Epidermal melanocyte (primary cell): ENCODE data around the gene CSH2.

ENCODE experiments used
- DNase-seq: peaks from one replicate; pipeline ENCODE4 v3.0.0; 2011; ENCODE audit warnings: low spot score; ENCODE audit not compliant: insufficient read length

The CSH2 gene

DNA sequence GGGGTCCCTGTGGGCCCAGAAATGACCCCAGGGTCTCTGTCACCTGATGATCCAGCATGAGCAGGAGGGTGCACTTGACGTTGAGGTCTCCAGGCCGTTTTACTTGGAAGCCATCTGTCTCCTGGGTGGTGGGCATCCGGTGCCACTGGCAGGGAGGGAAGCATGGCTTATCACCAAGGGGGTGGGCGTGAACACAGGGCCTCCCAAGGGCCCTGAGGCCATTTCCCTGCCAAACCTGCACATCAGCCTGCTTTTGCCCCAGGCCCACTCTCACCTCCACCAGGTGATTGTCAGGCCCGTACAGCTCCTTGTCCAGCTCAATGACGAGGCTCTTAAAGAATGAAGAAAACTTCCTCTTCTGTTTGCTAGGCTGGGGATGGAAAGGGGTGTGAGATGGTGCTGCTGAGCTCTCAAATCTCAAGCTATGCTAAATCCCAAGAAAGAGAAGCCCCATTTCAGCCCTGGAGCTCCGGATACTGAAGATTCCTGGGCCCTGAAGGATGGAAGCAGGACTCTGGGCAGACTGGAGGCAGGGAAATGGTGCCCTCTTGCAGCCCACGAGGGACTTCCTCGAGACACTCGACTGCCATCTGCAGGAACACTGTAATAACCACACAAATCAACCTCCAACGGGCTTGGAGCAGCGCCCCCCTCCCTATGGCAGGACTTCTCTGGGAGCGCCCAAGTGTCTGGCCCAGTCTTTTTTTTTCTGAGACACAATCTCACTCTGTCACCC lies 38.9 kb downstream of the CSH2 start:
- peak; percentile 38 for DNase-seq

DNA sequence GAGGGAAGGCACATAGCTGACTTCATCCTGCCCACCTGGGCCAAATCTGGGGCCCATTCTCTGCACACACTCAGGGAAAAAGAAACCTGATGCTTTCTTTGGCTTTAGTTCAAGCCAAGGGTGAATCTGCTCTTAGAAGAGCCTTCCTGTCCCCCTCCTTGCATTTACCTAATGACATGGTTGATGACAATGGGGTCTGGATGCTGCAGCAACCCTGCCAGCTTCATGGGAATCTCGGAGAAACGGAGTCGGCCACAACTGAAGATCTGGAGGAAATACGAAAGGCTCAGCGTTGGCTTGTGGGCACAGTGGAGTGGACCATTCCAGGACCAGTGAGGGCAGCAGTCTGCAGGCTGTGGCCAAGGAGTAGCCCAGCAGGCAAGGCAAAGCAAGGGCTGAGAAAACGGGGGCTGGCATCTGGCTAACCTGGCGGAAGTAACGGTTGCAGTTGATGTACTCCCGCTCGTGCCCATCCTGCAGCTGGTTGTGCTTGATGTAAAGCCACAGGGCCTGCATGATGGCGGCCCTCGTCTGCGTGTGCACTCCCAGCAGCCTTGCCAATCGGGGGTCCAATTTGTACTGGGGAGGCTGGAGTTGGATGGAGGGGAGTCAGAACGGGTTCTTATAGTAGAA lies 39.6 kb downstream of the CSH2 start:
- no peak for DNase-seq

- no peak for DNase-seq
Measured at GRCh38 chr17:63833026-63833740, 40.3 kb downstream of the CSH2 start.

DNA sequence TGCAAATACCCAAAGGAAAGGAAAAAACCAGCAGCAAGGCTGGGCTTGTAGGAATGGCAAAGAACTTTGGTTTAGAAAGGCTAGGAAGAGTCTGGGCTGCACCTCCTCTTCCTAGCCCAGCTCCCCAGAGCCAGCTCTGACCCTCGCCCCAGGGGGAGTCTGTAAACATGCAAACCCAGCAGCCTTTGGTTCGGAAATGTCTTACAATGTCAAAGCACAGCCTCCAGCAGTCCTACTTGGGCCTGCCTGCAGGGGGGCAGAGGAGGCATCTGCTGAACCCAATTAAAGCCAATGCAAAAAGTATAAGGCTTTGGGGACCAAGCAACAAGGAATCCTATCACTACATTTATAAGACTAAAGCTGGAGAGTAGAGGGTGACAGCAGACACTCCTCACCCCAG lies 41.0 kb downstream of the CSH2 start:
- no peak for DNase-seq

DNA sequence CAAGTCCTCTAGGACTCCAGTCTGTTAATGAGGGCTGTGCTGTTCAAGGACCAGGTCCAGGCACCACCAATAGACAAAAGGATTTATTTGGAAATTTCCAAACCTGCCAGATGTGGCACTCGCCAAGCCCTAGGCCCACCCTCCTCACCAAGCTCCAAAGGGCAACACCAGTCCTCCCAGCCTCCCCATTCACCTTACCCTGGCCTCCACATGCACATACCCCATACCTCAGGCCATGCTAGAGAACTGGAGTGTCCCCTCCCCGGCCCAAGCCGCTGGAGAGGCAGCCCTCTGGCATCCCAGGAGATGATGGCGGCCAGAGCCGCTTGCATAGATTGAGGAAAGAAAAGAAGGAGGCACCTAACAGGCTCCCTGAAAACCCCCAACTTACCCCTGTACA lies 41.5 kb downstream of the CSH2 start:
- no peak for DNase-seq

- DNase-seq, result no peak
Measured at GRCh38 chr17:63831505-63831904, 42.0 kb downstream of the CSH2 start.

DNA sequence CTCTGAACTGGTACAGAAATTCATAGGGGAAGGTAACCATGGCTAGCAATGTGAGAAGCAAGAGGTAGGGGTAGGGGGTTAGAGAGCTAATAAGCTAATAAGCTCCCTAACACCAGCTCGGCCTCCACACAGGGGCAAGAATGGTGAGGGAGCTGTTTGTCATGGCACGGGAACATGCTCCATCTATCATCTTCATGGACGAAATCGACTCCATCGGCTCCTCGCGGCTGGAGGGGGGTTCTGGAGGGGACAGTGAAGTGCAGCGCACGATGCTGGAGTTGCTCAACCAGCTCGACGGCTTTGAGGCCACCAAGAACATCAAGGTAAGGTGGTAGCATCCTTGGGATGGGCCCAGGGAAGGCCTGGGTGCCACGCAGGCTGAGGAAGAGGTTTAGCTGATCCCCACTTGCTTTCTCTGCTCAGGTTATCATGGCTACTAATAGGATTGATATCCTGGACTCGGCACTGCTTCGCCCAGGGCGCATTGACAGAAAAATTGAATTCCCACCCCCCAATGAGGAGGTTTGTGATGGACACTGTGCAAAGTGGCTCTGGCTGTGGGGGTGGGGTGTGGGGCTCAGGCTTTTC lies 42.5 kb downstream of the CSH2 start:
- DNase-seq, result no peak

- no peak for DNase-seq
Measured at GRCh38 chr17:63830278-63830677, 43.2 kb downstream of the CSH2 start.

- no peak for DNase-seq
Measured at GRCh38 chr17:63828936-63829335, 44.5 kb downstream of the CSH2 start.

- no peak for DNase-seq
Measured at GRCh38 chr17:63827801-63828221, 45.7 kb downstream of the CSH2 start.

DNA sequence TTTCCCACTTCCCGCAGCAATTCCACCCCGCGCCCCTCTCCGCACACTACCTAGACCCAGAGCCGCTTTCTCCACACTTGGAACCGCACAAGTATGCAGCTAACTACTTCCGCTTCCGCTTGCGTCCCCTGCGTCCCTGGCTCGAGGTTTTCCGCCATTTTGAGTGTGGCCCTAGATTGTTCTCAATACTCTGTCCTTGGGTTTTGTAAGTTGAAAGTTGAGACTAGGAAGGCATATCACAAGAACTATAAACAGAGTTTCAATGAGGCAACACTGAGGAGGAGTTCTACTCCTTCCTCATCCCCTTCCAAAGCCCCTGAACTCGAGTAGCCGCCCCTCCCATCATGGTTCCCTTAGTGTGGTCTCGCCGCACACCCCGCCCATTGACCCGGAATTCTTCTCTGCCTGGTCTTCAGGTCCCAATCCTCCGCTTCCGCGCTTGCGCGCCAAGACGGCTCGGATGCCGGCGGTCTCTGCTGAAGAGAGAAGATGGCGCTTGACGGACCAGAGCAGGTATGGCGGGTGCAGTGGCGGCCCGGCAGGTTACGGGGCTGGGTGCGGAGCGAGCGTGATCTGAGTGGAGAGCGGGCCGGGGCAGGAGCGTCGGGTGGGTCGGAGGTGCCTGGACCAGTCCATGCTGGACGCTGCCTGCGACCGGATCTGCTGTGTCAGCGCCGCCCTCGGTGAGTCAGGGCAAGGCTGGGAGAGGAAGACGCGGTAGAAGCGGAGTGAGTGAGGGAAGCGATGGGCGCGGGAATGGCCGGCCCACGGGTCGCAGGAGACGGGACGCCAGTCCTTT lies 46.3 kb downstream of the CSH2 start, which contains the start of the genes FTSJ3 and PSMC5:
FTSJ3 (minus strand) TSS at position 662 of the 799 bp plus-strand sequence. CDS start 761 bp downstream, outside the sequence.
PSMC5 (plus strand) TSS at position 430 of the 799 bp plus-strand sequence; CDS start at position 490, 60 bp downstream.
- DNase-seq, result peak; percentile 90

GRCh38 chr17:63826468-63827001 lies 46.9 kb downstream of the CSH2 start:
- no peak for DNase-seq

GRCh38 chr17:63824362-63824761 lies 49.1 kb downstream of the CSH2 start:
- no peak for DNase-seq

- DNase-seq, result no peak
Measured at GRCh38 chr17:63823659-63824331, 49.7 kb downstream of the CSH2 start.

DNA sequence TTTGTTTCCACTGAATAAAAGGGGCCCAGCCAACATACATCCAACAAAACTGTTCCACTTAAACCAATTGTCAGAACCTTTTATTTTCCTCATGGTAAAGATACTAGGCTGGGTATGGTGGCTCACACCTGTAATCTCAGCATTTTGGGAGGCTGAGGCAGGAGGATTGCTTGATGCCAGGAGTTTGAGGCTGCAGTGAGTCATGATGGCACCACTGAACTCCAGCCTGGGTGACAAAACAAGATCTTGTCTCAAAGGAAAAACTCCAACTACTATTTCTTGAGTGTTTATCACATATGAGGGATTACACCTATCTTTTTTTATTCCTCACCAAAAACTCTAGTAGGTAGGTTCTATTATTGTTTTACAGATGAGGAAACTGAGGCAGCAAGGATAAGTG lies 50.9 kb downstream of the CSH2 start:
- no peak for DNase-seq
